Neural cell (in vitro differentiated cells): ENCODE data around the gene ITIH4. TPM values are rescaled to one million over a fixed set of nuclear protein-coding genes. Genes with fewer than 3 reads are reported as not detected.

ENCODE experiments used
- H2AFZ ChIP-seq: fragments of 200-600, 300-800 bp; sonication (generic), shearing (Covaris generic); 2 replicates; pipeline ENCODE4 v1.6.0; 2014; ENCODE audit warnings: low read depth, mild to moderate bottlenecking, antibody characterized with exemption, low read length, moderate library complexity
- H3F3A ChIP-seq: fragments of 200-600 bp; shearing (Covaris generic); 2 replicates; pipeline ENCODE4 v1.6.1; 2016; ENCODE audit warnings: mild to moderate bottlenecking, moderate library complexity, mixed read lengths, antibody characterized with exemption, low read length; ENCODE audit not compliant: insufficient read depth, poor library complexity, severe bottlenecking
- H3K27ac ChIP-seq: fragments of 200-600, 300-800 bp; sonication (generic), shearing (Covaris generic); 2 replicates; pipeline ENCODE4 v1.5.1; 2014; ENCODE audit warnings: mild to moderate bottlenecking, low read length, moderate library complexity
- H3K27me3 ChIP-seq: fragments of 300-800, 200-600 bp; sonication (generic), shearing (Covaris generic); 2 replicates; pipeline ENCODE4 v1.6.0; 2014; ENCODE audit warnings: mild to moderate bottlenecking, low read depth, low read length, moderate library complexity; ENCODE audit not compliant: insufficient read depth
- H3K36me3 ChIP-seq: fragments of 300-800, 200-600 bp; sonication (generic), shearing (Covaris generic); 2 replicates; pipeline ENCODE4 v1.5.1; 2014; ENCODE audit warnings: mild to moderate bottlenecking, antibody characterized with exemption, low read length, moderate library complexity; ENCODE audit not compliant: insufficient read depth
- H3K4me2 ChIP-seq: fragments of 300-800, 200-600 bp; sonication (generic), shearing (Covaris generic); 2 replicates; pipeline ENCODE4 v1.6.0; 2014; ENCODE audit warnings: mild to moderate bottlenecking, low read length
- H3K4me3 ChIP-seq: fragments of 300-800, 200-600 bp; sonication (generic), shearing (Covaris generic); 2 replicates; pipeline ENCODE4 v1.5.1; 2014; ENCODE audit warnings: mild to moderate bottlenecking, low read length, moderate library complexity
- H3K79me2 ChIP-seq: fragments of 200-600 bp; shearing (Covaris generic); replicated peaks from 2 replicates; pipeline ENCODE4 v1.6.0; 2014; ENCODE audit warnings: mild to moderate bottlenecking, low read length, moderate library complexity; ENCODE audit not compliant: insufficient read depth
- H3K9ac ChIP-seq: fragments of 300-800, 200-600 bp; sonication (generic), shearing (Covaris generic); 2 replicates; pipeline ENCODE4 v1.6.1; 2016; ENCODE audit warnings: mild to moderate bottlenecking, low read length, mixed read lengths
- H3K9me2 ChIP-seq: fragments of 200-600 bp; shearing (Covaris generic); 2 replicates; pipeline ENCODE4 v1.6.1; 2016; ENCODE audit warnings: mild to moderate bottlenecking, low read length, mixed read lengths; ENCODE audit not compliant: insufficient read depth
- H3K9me3 ChIP-seq: fragments of 200-600, 300-800 bp; sonication (generic), shearing (Covaris generic); 2 replicates; pipeline ENCODE4 v1.6.1; 2016; ENCODE audit warnings: mild to moderate bottlenecking, mixed run types, low read length, moderate library complexity, mixed read lengths
- H4K20me1 ChIP-seq: fragments of 200-600 bp; shearing (Covaris generic); 2 replicates; pipeline ENCODE4 v1.6.1; 2016; ENCODE audit warnings: mild to moderate bottlenecking, mixed run types; ENCODE audit not compliant: insufficient read depth
- CTCF ChIP-seq: fragments of 450-650 bp; IDR thresholded peaks from 2 replicates; pipeline ENCODE4 v1.5.1; 2014; ENCODE audit warnings: antibody characterized with exemption, mild to moderate bottlenecking, moderate library complexity; ENCODE audit not compliant: poor library complexity, severe bottlenecking
- EP300 ChIP-seq: fragments of 450-650 bp; conservative IDR thresholded peaks from 2 replicates; pipeline ENCODE4 v1.6.1; 2014; ENCODE audit warnings: antibody characterized with exemption, mild to moderate bottlenecking, moderate library complexity; ENCODE audit not compliant: poor library complexity, severe bottlenecking
- EZH2 ChIP-seq: fragments of 200-600, 300-800 bp; shearing (Covaris generic), sonication (generic); IDR thresholded peaks from 2 replicates; pipeline ENCODE4 v1.6.1; 2014; ENCODE audit warnings: antibody characterized with exemption, low read length, borderline replicate concordance, mild to moderate bottlenecking; ENCODE audit not compliant: insufficient read depth, poor library complexity, severe bottlenecking
- MXI1 ChIP-seq: fragments of 450-650 bp; conservative IDR thresholded peaks from 2 replicates; pipeline ENCODE4 v1.6.1; 2014; ENCODE audit warnings: antibody characterized with exemption, mild to moderate bottlenecking; ENCODE audit not compliant: poor library complexity, severe bottlenecking
- POLR2AphosphoS5 ChIP-seq: IDR thresholded peaks from 2 replicates; pipeline ENCODE4 v1.6.1; 2012
- RAD21 ChIP-seq: fragments of 450-650 bp; conservative IDR thresholded peaks from 2 replicates; pipeline ENCODE4 v1.6.1; 2014; ENCODE audit warnings: antibody characterized with exemption, mild to moderate bottlenecking, moderate library complexity
- REST ChIP-seq: IDR thresholded peaks from 2 replicates; pipeline ENCODE4 v1.6.1; 2012; ENCODE audit warnings: borderline replicate concordance
- SMC3 ChIP-seq: fragments of 450-650 bp; conservative IDR thresholded peaks from 2 replicates; pipeline ENCODE4 v1.6.1; 2014; ENCODE audit warnings: antibody characterized with exemption, mild to moderate bottlenecking, moderate library complexity; ENCODE audit not compliant: poor library complexity
- TAF1 ChIP-seq: IDR thresholded peaks from 2 replicates; pipeline ENCODE4 v1.6.1; 2012; ENCODE audit warnings: low read depth
- polyA plus RNA-seq: library from polyadenylated mRNA; depleted of rRNA; stranded (reverse); fragments of >200 nt; gene quantifications from 2 replicates; pipeline ENCODE4 v1.2.3, GENCODE V29; 2014

The ITIH4 gene
- polyA plus RNA-seq, 1 donor from 2014 or later = 16.3 TPM

GRCh38 chr3:52831500-52832301 lies 1.2 kb upstream of the ITIH4 start:
- H3K4me3 ChIP-seq = no peak overlapping the region
- peaks cover 5% of the 10 kb centered on the region for H3K36me3 ChIP-seq
- no peaks in the 10 kb centered on the region for H4K20me1 ChIP-seq
- H3K9me2 ChIP-seq = no peaks in the 10 kb centered on the region
- no peaks in the 10 kb centered on the region for H3K27me3 ChIP-seq
- H3K9me3 ChIP-seq = no peaks in the 10 kb centered on the region
- H2AFZ ChIP-seq = no peak overlapping the region
- H3K27ac ChIP-seq = no peak overlapping the region
- no peaks in the 10 kb centered on the region for H3F3A ChIP-seq
- no peaks in the 10 kb centered on the region for H3K79me2 ChIP-seq
- no peak overlapping the region for H3K4me2 ChIP-seq
- TF ChIP-seq TAF1 (no peak), EZH2 (no peak)
- H3K9ac ChIP-seq = no peak overlapping the region

- Histone ChIP-seq H3K79me2 (no peaks in the 10 kb centered on the region), H3K9me3 (no peaks in the 10 kb centered on the region), H3K27me3 (no peaks in the 10 kb centered on the region), H3K36me3 (peaks cover 5% of the 10 kb centered on the region), H3K9me2 (no peaks in the 10 kb centered on the region), H3K4me3 (no peak overlapping the region), H3K27ac (no peak overlapping the region), H4K20me1 (no peaks in the 10 kb centered on the region), H3K4me2 (no peak overlapping the region), H3F3A (no peaks in the 10 kb centered on the region), H2AFZ (no peak overlapping the region), H3K9ac (no peak overlapping the region)
- TF ChIP-seq REST (no peak), RAD21 (no peak)
Measured at GRCh38 chr3:52829906-52830463, 487 bp downstream of the ITIH4 start.

GRCh38 chr3:52829482-52829881 lies 990 bp downstream of the ITIH4 start:
- Histone ChIP-seq H3K9me3 (no peaks in the 10 kb centered on the region), H3K4me2 (no peak overlapping the region), H3K27ac (no peak overlapping the region), H3K36me3 (peaks cover 5% of the 10 kb centered on the region), H4K20me1 (no peaks in the 10 kb centered on the region), H3K27me3 (no peaks in the 10 kb centered on the region), H3K9ac (no peak overlapping the region), H3K4me3 (no peak overlapping the region), H3F3A (no peaks in the 10 kb centered on the region), H3K9me2 (no peaks in the 10 kb centered on the region), H2AFZ (no peak overlapping the region), H3K79me2 (no peaks in the 10 kb centered on the region)
- TF ChIP-seq SMC3 (no peak), CTCF (no peak), REST (no peak), EZH2 (no peak), RAD21 (no peak), POLR2AphosphoS5 (no peak), TAF1 (no peak), EP300 (no peak), MXI1 (no peak)
